Measurements from ENCODE around the gene PLTP.

DNA sequence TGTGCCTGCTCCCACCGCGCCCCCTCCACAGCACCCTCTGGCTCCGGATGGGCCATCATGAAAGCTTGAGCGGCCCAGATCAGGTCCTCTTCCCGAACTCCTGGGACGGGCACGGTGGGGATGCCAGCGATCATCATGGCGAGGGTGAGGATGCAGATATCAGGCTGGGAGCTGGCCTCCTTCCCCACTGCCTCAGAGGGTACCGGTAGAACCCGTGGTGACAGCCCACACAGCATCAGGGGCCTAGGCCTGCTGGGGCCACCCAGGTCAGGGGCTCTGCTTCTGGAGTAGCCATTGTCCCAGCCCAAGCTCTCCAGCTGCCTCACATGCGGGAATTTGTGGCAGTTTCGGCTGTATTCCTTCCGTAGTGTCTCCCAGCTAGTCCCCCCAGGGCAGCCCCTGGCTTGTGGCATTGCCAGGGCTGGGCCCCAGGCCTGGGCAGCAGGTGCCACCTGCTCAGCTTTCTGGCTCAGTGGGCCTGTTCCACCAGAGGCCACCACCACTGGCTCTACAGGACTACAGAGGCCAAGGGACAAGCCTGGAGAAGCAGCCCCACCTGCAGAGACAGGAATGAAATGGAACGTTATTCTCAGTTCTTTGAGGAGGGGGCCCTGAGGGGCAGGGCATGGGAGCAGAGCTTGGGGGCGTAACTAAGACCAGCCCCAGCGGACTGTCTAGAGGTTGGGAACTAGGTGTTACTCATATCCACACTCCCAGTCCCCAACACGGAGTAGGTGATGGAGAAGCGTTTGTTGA lies 25.2 kb downstream of the PLTP start:
- TF ChIP-seq POLR2A (IDR thresholded peaks at IDR 0.05; ENCODE audit: borderline replicate concordance, extremely low read depth, insufficient read depth, insufficient read length) (no peak), ZNF274 (IDR thresholded peaks at IDR 0.05; ENCODE audit: low read depth, low read length) (no peak), SP1 (IDR thresholded peaks at IDR 0.05; ENCODE audit: low read depth) (no peak), EZH2 (IDR thresholded peaks at IDR 0.05) (no peak), TCF7L2 (IDR thresholded peaks at IDR 0.05; ENCODE audit: borderline replicate concordance, extremely low read depth, insufficient read depth, insufficient read length) (no peak)
- TF ChIP-seq, protein P1, sequence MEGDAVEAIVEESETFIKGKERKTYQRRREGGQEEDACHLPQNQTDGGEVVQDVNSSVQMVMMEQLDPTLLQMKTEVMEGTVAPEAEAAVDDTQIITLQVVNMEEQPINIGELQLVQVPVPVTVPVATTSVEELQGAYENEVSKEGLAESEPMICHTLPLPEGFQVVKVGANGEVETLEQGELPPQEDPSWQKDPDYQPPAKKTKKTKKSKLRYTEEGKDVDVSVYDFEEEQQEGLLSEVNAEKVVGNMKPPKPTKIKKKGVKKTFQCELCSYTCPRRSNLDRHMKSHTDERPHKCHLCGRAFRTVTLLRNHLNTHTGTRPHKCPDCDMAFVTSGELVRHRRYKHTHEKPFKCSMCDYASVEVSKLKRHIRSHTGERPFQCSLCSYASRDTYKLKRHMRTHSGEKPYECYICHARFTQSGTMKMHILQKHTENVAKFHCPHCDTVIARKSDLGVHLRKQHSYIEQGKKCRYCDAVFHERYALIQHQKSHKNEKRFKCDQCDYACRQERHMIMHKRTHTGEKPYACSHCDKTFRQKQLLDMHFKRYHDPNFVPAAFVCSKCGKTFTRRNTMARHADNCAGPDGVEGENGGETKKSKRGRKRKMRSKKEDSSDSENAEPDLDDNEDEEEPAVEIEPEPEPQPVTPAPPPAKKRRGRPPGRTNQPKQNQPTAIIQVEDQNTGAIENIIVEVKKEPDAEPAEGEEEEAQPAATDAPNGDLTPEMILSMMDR (IDR thresholded peaks at IDR 0.05 in 2 of 3, conservative IDR thresholded peaks at IDR 0.05 in 1 of 3; ENCODE audit: borderline replicate concordance in 1 of 3, insufficient read depth in 1 of 3, low read depth in 2 of 3, low read length in 2 of 3), result no peak

Data from HCT116 (cell line).